IPS DF 4.7 (cell line): ENCODE results near the gene SYCE3.

Experiments used
- DNase-seq: peaks from one replicate; pipeline ENCODE4 v3.0.0-alpha.2; 2013; ENCODE audit warnings: low spot score; ENCODE audit errors: extremely low read depth

SYCE3 gene

GRCh38 chr22:50503475-50504145, 59.1 kb downstream of the SYCE3 start:
- DNase-seq = no peak

- DNase-seq = no peak
These were observed 59.9 kb downstream of the SYCE3 start for GRCh38 chr22:50502628-50503474.

GRCh38 chr22:50502096-50502495, 60.6 kb downstream of the SYCE3 start:
- DNase-seq = no peak
